Mesenchymal stem cell (in vitro differentiated cells and primary cell): ENCODE data around the gene SOX10.

Experiments
- DNase-seq: peaks from one replicate; pipeline ENCODE4 v3.0.0-alpha.2; 2013
- H2AFZ ChIP-seq: one replicate; pipeline ENCODE4 v1.6.1; 2013; ENCODE audit warnings: low read depth, mild to moderate bottlenecking, control low read depth, inconsistent platforms, low read length, moderate library complexity
- H2AK5ac ChIP-seq: 2 replicates; pipeline ENCODE4 v1.6.1; 2013; ENCODE audit warnings: low read length, moderate library complexity, mild to moderate bottlenecking, inconsistent platforms; ENCODE audit not compliant: severe bottlenecking
- H2BK120ac ChIP-seq: one replicate; pipeline ENCODE4 v1.6.1; 2013; ENCODE audit warnings: low read depth, mild to moderate bottlenecking, inconsistent platforms, low read length, moderate library complexity
- H2BK12ac ChIP-seq, 2 experiments: one replicate each; pipeline ENCODE4 v1.6.1; 2013; ENCODE audit warnings: inconsistent platforms in 2 of 2, low read length in 2 of 2, mild to moderate bottlenecking in 2 of 2, moderate library complexity in 2 of 2, control low read depth in 1 of 2
- H2BK15ac ChIP-seq: one replicate; pipeline ENCODE4 v1.6.1; 2013; ENCODE audit warnings: mild to moderate bottlenecking, low read depth, inconsistent platforms; ENCODE audit not compliant: poor library complexity, severe bottlenecking
- H2BK5ac ChIP-seq: 2 replicates; pipeline ENCODE4 v1.6.1; 2013; ENCODE audit warnings: low read depth, mild to moderate bottlenecking, low read length, control low read depth, inconsistent platforms; ENCODE audit not compliant: poor library complexity, severe bottlenecking
- H3K14ac ChIP-seq, 2 experiments: one replicate each; pipeline ENCODE4 v1.6.1; 2013; ENCODE audit warnings: inconsistent platforms in 2 of 2, low read length in 2 of 2, control low read depth in 1 of 2, mild to moderate bottlenecking in 1 of 2, moderate library complexity in 1 of 2
- H3K18ac ChIP-seq, 2 experiments: one replicate each; pipeline ENCODE4 v1.6.1; 2013; ENCODE audit warnings: inconsistent platforms in 2 of 2, low read length in 2 of 2, control low read depth in 1 of 2, low read depth in 1 of 2, mild to moderate bottlenecking in 1 of 2
- H3K23ac ChIP-seq, 2 experiments: one replicate each; pipeline ENCODE4 v1.6.1; 2013; ENCODE audit warnings: inconsistent platforms in 2 of 2, low read length in 2 of 2, mild to moderate bottlenecking in 2 of 2, moderate library complexity in 2 of 2, control low read depth in 1 of 2
- H3K27ac ChIP-seq: 2 replicates; pipeline ENCODE4 v1.5.1; 2013; ENCODE audit warnings: mild to moderate bottlenecking, moderate library complexity, low read length, control low read depth, inconsistent platforms; ENCODE audit not compliant: poor library complexity, severe bottlenecking
- H3K27me3 ChIP-seq, 2 experiments: 2 replicates each; pipeline versions ENCODE4 v1.6.1 to v1.7.0; 2013; ENCODE audit warnings: low read length in 2 of 2, mild to moderate bottlenecking in 2 of 2, moderate library complexity in 2 of 2, control low read depth in 1 of 2, inconsistent platforms in 1 of 2; ENCODE audit not compliant: control insufficient read depth in 1 of 2, insufficient read depth in 1 of 2
- H3K36me3 ChIP-seq, 2 experiments: 2 replicates each; pipeline versions ENCODE4 v1.6.1 to v1.7.0; 2013; ENCODE audit warnings: low read length in 2 of 2, control low read depth in 1 of 2, inconsistent platforms in 1 of 2, low read depth in 1 of 2, mild to moderate bottlenecking in 1 of 2; ENCODE audit not compliant: insufficient read depth in 2 of 2, control insufficient read depth in 1 of 2
- H3K4ac ChIP-seq, 2 experiments: one replicate each; pipeline ENCODE4 v1.6.1; 2013; ENCODE audit warnings: inconsistent platforms in 2 of 2, low read length in 2 of 2, mild to moderate bottlenecking in 2 of 2, moderate library complexity in 2 of 2, control low read depth in 1 of 2, low read depth in 1 of 2
- H3K4me1 ChIP-seq: 2 replicates; pipeline ENCODE4 v1.6.1; 2013; ENCODE audit warnings: low read depth, low read length, control low read depth; ENCODE audit not compliant: control insufficient read depth, insufficient read depth
- H3K4me2 ChIP-seq: 2 replicates; pipeline ENCODE4 v1.6.1; 2013; ENCODE audit warnings: low read length, mild to moderate bottlenecking, inconsistent platforms; ENCODE audit not compliant: poor library complexity, severe bottlenecking
- H3K4me3 ChIP-seq, 2 experiments: 2 replicates each; pipeline versions ENCODE4 v1.5.1 to v1.7.0; 2013; ENCODE audit warnings: low read length in 2 of 2, mild to moderate bottlenecking in 2 of 2, control low read depth in 1 of 2, low read depth in 1 of 2; ENCODE audit not compliant: insufficient read depth in 1 of 2
- H3K79me1 ChIP-seq: replicated peaks from 2 replicates; pipeline ENCODE4 v1.6.1; 2013; ENCODE audit warnings: mild to moderate bottlenecking, control low read depth, low read length, inconsistent platforms; ENCODE audit not compliant: poor library complexity, severe bottlenecking
- H3K9ac ChIP-seq: 2 replicates; pipeline ENCODE4 v1.7.0; 2013; ENCODE audit warnings: mild to moderate bottlenecking, low read length, moderate library complexity
- H3K9me3 ChIP-seq: 2 replicates; pipeline ENCODE4 v1.7.0; 2013; ENCODE audit warnings: mild to moderate bottlenecking, low read length; ENCODE audit not compliant: control insufficient read depth
- H4K8ac ChIP-seq: one replicate; pipeline ENCODE4 v1.6.1; 2013; ENCODE audit warnings: inconsistent platforms, mild to moderate bottlenecking, low read length, moderate library complexity
- H4K91ac ChIP-seq: one replicate; pipeline ENCODE4 v1.6.1; 2013; ENCODE audit warnings: mild to moderate bottlenecking, low read length, inconsistent platforms
- WGBS: methylation state at CpG from one replicate; pipeline ENCODE4 v1.1.7; 2013; ENCODE audit warnings: mixed read lengths; 5-methylcytosine and 5-hydroxymethylcytosine counted together

SOX10 gene

GRCh38 chr22:38017272-38017920 is 33.0 kb upstream of the SOX10 start:
- no peak overlapping the region for H3K14ac ChIP-seq
- H4K8ac ChIP-seq, result peak overlapping the region; percentile 89
- H2AK5ac ChIP-seq, result no peak overlapping the region
- H3K27me3 ChIP-seq, result no peaks in the 10 kb centered on the region
- no peak overlapping the region for H3K23ac ChIP-seq
- H3K9me3 ChIP-seq, result no peaks in the 10 kb centered on the region
- no peak overlapping the region for H2BK12ac ChIP-seq
- no peak overlapping the region for H2AFZ ChIP-seq
- H3K18ac ChIP-seq, result no peak overlapping the region
- no peak overlapping the region for H3K4ac ChIP-seq
- no peak overlapping the region for H3K4me2 ChIP-seq
- peak overlapping the region; percentile 11 for H4K91ac ChIP-seq
- no peaks in the 10 kb centered on the region for H3K79me1 ChIP-seq
- H2BK120ac ChIP-seq, result no peak overlapping the region
- H3K36me3 ChIP-seq, result no peaks in the 10 kb centered on the region
- WGBS, result 83% methylated on average over 7 of the region's 7 CpGs
- H2BK15ac ChIP-seq, result peak overlapping the region; percentile 67
- no peak overlapping the region for H3K4me3 ChIP-seq
- peaks cover 2% of the 10 kb centered on the region for H3K4me1 ChIP-seq
- no peak overlapping the region for H2BK5ac ChIP-seq
- DNase-seq, result no peak
- no peak overlapping the region for H3K27ac ChIP-seq
- H3K9ac ChIP-seq, result peak overlapping the region; percentile 38

GRCh38 chr22:38016182-38017151 is 32.1 kb upstream of the SOX10 start:
- H2AK5ac ChIP-seq, result no peak overlapping the region
- no peaks in the 10 kb centered on the region for H3K27me3 ChIP-seq
- H4K8ac ChIP-seq, result peak overlapping the region; percentile 10
- H3K14ac ChIP-seq, result no peak overlapping the region
- peak overlapping the region; percentile 34 for H4K91ac ChIP-seq
- H2AFZ ChIP-seq, result no peak overlapping the region
- no peak overlapping the region for H2BK15ac ChIP-seq
- no peak overlapping the region for H2BK12ac ChIP-seq
- H3K27ac ChIP-seq, result no peak overlapping the region
- H3K4me2 ChIP-seq, result no peak overlapping the region
- H3K9ac ChIP-seq, result peak overlapping the region; percentile 38
- H3K23ac ChIP-seq, result no peak overlapping the region
- H3K79me1 ChIP-seq, result no peaks in the 10 kb centered on the region
- H3K4ac ChIP-seq, result no peak overlapping the region
- H3K9me3 ChIP-seq, result no peaks in the 10 kb centered on the region
- no peak overlapping the region for H3K18ac ChIP-seq
- DNase-seq, result no peak
- no peak overlapping the region for H2BK5ac ChIP-seq
- peaks cover 2% of the 10 kb centered on the region for H3K4me1 ChIP-seq
- H3K4me3 ChIP-seq, result no peak overlapping the region
- H3K36me3 ChIP-seq, result no peaks in the 10 kb centered on the region
- no peak overlapping the region for H2BK120ac ChIP-seq
- 82% methylated on average over 33 of the region's 33 CpGs for WGBS

GRCh38 chr22:38014083-38014482 is 29.7 kb upstream of the SOX10 start:
- no peak overlapping the region for H3K23ac ChIP-seq
- no peak overlapping the region for H3K4me3 ChIP-seq
- H3K36me3 ChIP-seq, result no peaks in the 10 kb centered on the region
- no peaks in the 10 kb centered on the region for H3K79me1 ChIP-seq
- H2BK12ac ChIP-seq, result no peak overlapping the region
- no peak overlapping the region for H4K8ac ChIP-seq
- H3K27ac ChIP-seq, result no peak overlapping the region
- H2BK5ac ChIP-seq, result no peak overlapping the region
- H2BK120ac ChIP-seq, result no peak overlapping the region
- H3K9me3 ChIP-seq, result no peaks in the 10 kb centered on the region
- no peak overlapping the region for H2AK5ac ChIP-seq
- no peak for DNase-seq
- WGBS, result 92% methylated on average over 1 of the region's 1 CpG
- no peak overlapping the region for H2BK15ac ChIP-seq
- no peak overlapping the region for H3K18ac ChIP-seq
- no peak overlapping the region for H3K4me2 ChIP-seq
- H2AFZ ChIP-seq, result no peak overlapping the region
- H4K91ac ChIP-seq, result no peak overlapping the region
- H3K9ac ChIP-seq, result no peak overlapping the region
- no peak overlapping the region for H3K4ac ChIP-seq
- no peak overlapping the region for H3K14ac ChIP-seq
- H3K4me1 ChIP-seq, result peaks cover 2% of the 10 kb centered on the region
- H3K27me3 ChIP-seq, result no peaks in the 10 kb centered on the region

GRCh38 chr22:38012604-38013072 is 28.3 kb upstream of the SOX10 start:
- no peak for DNase-seq
- Histone ChIP-seq H3K27ac (no peak overlapping the region), H2AK5ac (no peak overlapping the region), H3K4me1 (peaks cover 3% of the 10 kb centered on the region), H4K8ac (no peak overlapping the region), H2BK5ac (no peak overlapping the region), H3K4ac (no peak overlapping the region), H3K36me3 (no peaks in the 10 kb centered on the region), H3K4me2 (no peak overlapping the region), H2BK120ac (no peak overlapping the region), H3K27me3 (no peaks in the 10 kb centered on the region), H3K4me3 (no peak overlapping the region), H3K9me3 (no peaks in the 10 kb centered on the region), H4K91ac (no peak overlapping the region), H3K9ac (no peak overlapping the region), H3K18ac (no peak overlapping the region), H3K79me1 (no peaks in the 10 kb centered on the region), H2BK12ac (no peak overlapping the region), H2BK15ac (no peak overlapping the region), H2AFZ (no peak overlapping the region), H3K23ac (no peak overlapping the region), H3K14ac (no peak overlapping the region)
- WGBS, result 86% methylated on average over 7 of the region's 7 CpGs
